ENCODE results near the gene RNF34.

RNF34 gene

GRCh38 chr12:121424624-121424975 lies 24.7 kb downstream of the RNF34 start:
- ATAC-seq, result no peak
- no peak for TF ChIP-seq PATZ1 (CRISPR knock-in tag; IDR thresholded peaks at IDR 0.05; ENCODE audit: borderline replicate concordance)
- TF ChIP-seq SNAI2 (CRISPR knock-in tag; IDR thresholded peaks at IDR 0.05), result no peak
- TF ChIP-seq TSHZ2 (CRISPR knock-in tag; IDR thresholded peaks at IDR 0.05), result no peak
- no peak for TF ChIP-seq ZNF8 (CRISPR knock-in tag; IDR thresholded peaks at IDR 0.05)
- TF ChIP-seq TCF4 (CRISPR knock-in tag; IDR thresholded peaks at IDR 0.05; ENCODE audit: borderline replicate concordance), result no peak
- TF ChIP-seq TOX (CRISPR knock-in tag; IDR thresholded peaks at IDR 0.05; ENCODE audit: borderline replicate concordance), result no peak
- TF ChIP-seq PPARA (CRISPR knock-in tag; IDR thresholded peaks at IDR 0.05; ENCODE audit: borderline replicate concordance), result no peak
- no peak for TF ChIP-seq ARNTL (CRISPR knock-in tag; IDR thresholded peaks at IDR 0.05; ENCODE audit: borderline replicate concordance, low read depth)
- no peak for TF ChIP-seq CSRNP3 (CRISPR knock-in tag; IDR thresholded peaks at IDR 0.05)
- no peak for TF ChIP-seq POU6F1 (CRISPR knock-in tag; IDR thresholded peaks at IDR 0.05; ENCODE audit: borderline replicate concordance, low read depth)
- no peak for TF ChIP-seq ZNF565 (CRISPR knock-in tag; conservative IDR thresholded peaks at IDR 0.05; ENCODE audit: low read depth)
- no peak for TF ChIP-seq ZFP3 (CRISPR knock-in tag; IDR thresholded peaks at IDR 0.05)

GRCh38 chr12:121427556-121428050 lies 27.7 kb downstream of the RNF34 start:
- no peak for ATAC-seq
- no peak for TF ChIP-seq ZFP30 (CRISPR knock-in tag; IDR thresholded peaks at IDR 0.05)
- no peak for TF ChIP-seq CSDC2 (CRISPR knock-in tag; IDR thresholded peaks at IDR 0.05)
- no peak for TF ChIP-seq ZFP3 (CRISPR knock-in tag; IDR thresholded peaks at IDR 0.05)
- TF ChIP-seq PATZ1 (CRISPR knock-in tag; IDR thresholded peaks at IDR 0.05; ENCODE audit: borderline replicate concordance), result no peak
- TF ChIP-seq TSHZ2 (CRISPR knock-in tag; IDR thresholded peaks at IDR 0.05), result no peak
- no peak for TF ChIP-seq TCF4 (CRISPR knock-in tag; IDR thresholded peaks at IDR 0.05; ENCODE audit: borderline replicate concordance)
- TF ChIP-seq ZNF565 (CRISPR knock-in tag; conservative IDR thresholded peaks at IDR 0.05; ENCODE audit: low read depth), result no peak
- TF ChIP-seq POU6F1 (CRISPR knock-in tag; IDR thresholded peaks at IDR 0.05; ENCODE audit: borderline replicate concordance, low read depth), result no peak
- TF ChIP-seq PPARA (CRISPR knock-in tag; IDR thresholded peaks at IDR 0.05; ENCODE audit: borderline replicate concordance), result no peak
- no peak for TF ChIP-seq CSRNP3 (CRISPR knock-in tag; IDR thresholded peaks at IDR 0.05)
- no peak for TF ChIP-seq ISL1 (CRISPR knock-in tag; IDR thresholded peaks at IDR 0.05)
- TF ChIP-seq ESRRG (CRISPR knock-in tag; IDR thresholded peaks at IDR 0.05), result no peak
- no peak for TF ChIP-seq TOX (CRISPR knock-in tag; IDR thresholded peaks at IDR 0.05; ENCODE audit: borderline replicate concordance)
- TF ChIP-seq ZNF8 (CRISPR knock-in tag; IDR thresholded peaks at IDR 0.05), result no peak
- TF ChIP-seq ZNF70 (CRISPR knock-in tag; IDR thresholded peaks at IDR 0.05), result no peak
- TF ChIP-seq GLIS3 (CRISPR knock-in tag; IDR thresholded peaks at IDR 0.05), result no peak
- TF ChIP-seq RARB (CRISPR knock-in tag; IDR thresholded peaks at IDR 0.05), result no peak
- no peak for TF ChIP-seq ZC3H10 (CRISPR knock-in tag; IDR thresholded peaks at IDR 0.05)
- no peak for TF ChIP-seq CREB5 (CRISPR knock-in tag; IDR thresholded peaks at IDR 0.05; ENCODE audit: low read depth)

Data from SK-N-SH treated with all-trans-retinoic acid at 6 μM for 48 hours (cell line).